HepG2 (cell line): ENCODE measurements around the gene FBXL20. TPM values are rescaled to one million over a fixed set of nuclear protein-coding genes. Genes with fewer than 3 reads are reported as not detected.

ENCODE experiments used
- ATAC-seq: fragments of 200-7000 bp; cut with Tn5 transposase; 3 replicates; pipeline ENCODE4 v1.9.1; 2020; ENCODE audit warnings: mild to moderate bottlenecking, moderate library complexity
- BruUV-seq: library from RNA; stranded (reverse); fragments of 400-500 nt; replicated peaks from 2 replicates; lab custom pipeline; 2021; lab: Mats Ljungman, UMichigan
- CTCF ChIA-PET: fragments of 300-600 bp; formaldehyde crosslinking; extraction: SDS; loops from one replicate; lab custom pipeline; 2021; ENCODE audit warnings: low total read pairs, inconsistent platforms, low intra/inter-chr PET ratio; lab: Yijun Ruan, JAX
- POLR2A ChIA-PET: fragments of 350-600 bp; sonication (Branson Sonifier 250); formaldehyde crosslinking; loops from one replicate; lab custom pipeline; 2020; ENCODE audit warnings: antibody characterized with exemption, inconsistent platforms; lab: Yijun Ruan, JAX
- DNase-seq: peaks from one replicate; pipeline ENCODE4 v3.0.0-alpha.2; 2015; ENCODE audit warnings: low spot score
- FAIRE-seq: peaks from 3 replicates; lab custom pipeline; 2011; peaks lifted over from hg19 to GRCh38; lab: Jason Lieb, UNC
- H2AFZ ChIP-seq: one replicate; pipeline ENCODE4 v1.6.1; 2011; ENCODE audit warnings: low read length, inconsistent platforms
- H3K27ac ChIP-seq: fragments of 300-600 bp; 3 replicates; pipeline ENCODE4 v1.8.0; 2011; ENCODE audit warnings: mixed run types, mild to moderate bottlenecking, mixed read lengths, low read length, inconsistent platforms; ENCODE audit not compliant: insufficient read depth; ENCODE audit errors: extremely low read length
- H3K27me3 ChIP-seq, 2 experiments: fragments of 200-600 bp in 1 of 2; 2 replicates in 1 of 2; 3 replicates in 1 of 2; pipeline versions ENCODE4 v1.6.0 to v1.8.0; 2011; ENCODE audit warnings: low read length in 2 of 2, mild to moderate bottlenecking in 2 of 2, moderate library complexity in 2 of 2, inconsistent platforms in 1 of 2; ENCODE audit not compliant: insufficient read depth in 2 of 2, control insufficient read depth in 1 of 2
- H3K36me3 ChIP-seq, 2 experiments: fragments of 200-600 bp in 1 of 2; replicated peaks in 1 of 2; 2 replicates in 1 of 2; 3 replicates in 1 of 2; pipeline versions ENCODE4 v1.5.1 to v1.8.0; 2011; ENCODE audit warnings: low read length in 2 of 2, inconsistent platforms in 1 of 2; ENCODE audit not compliant: insufficient read depth in 2 of 2, control insufficient read depth in 1 of 2
- H3K4me1 ChIP-seq: 2 replicates; pipeline ENCODE4 v1.5.1; 2012; ENCODE audit warnings: low read length, inconsistent platforms; ENCODE audit not compliant: insufficient read depth
- H3K4me2 ChIP-seq: 2 replicates; pipeline ENCODE4 v1.6.0; 2011; ENCODE audit warnings: low read depth, low read length, inconsistent platforms
- H3K4me3 ChIP-seq, 3 experiments: fragments of 200-600 bp in 1 of 3; sonication (generic), shearing (Covaris generic) in 1 of 3; replicated peaks in 1 of 3; 2 replicates each; pipeline ENCODE4 v1.5.1; 2011 to 2016; ENCODE audit warnings: low read length in 3 of 3, inconsistent platforms in 2 of 3, low read depth in 2 of 3, mild to moderate bottlenecking in 2 of 3, control low read depth in 1 of 3, mixed read lengths in 1 of 3; ENCODE audit not compliant: insufficient read depth in 1 of 3
- H3K79me2 ChIP-seq: one replicate; pipeline ENCODE4 v1.6.1; 2011; ENCODE audit warnings: low read length, inconsistent platforms; ENCODE audit not compliant: insufficient read depth
- H3K9ac ChIP-seq: 2 replicates; pipeline ENCODE4 v1.6.0; 2011; ENCODE audit warnings: mild to moderate bottlenecking, low read depth, low read length, inconsistent platforms; ENCODE audit not compliant: insufficient read depth
- H3K9me3 ChIP-seq: 2 replicates; pipeline ENCODE4 v1.5.1; 2012; ENCODE audit warnings: mild to moderate bottlenecking, low read length
- H4K20me1 ChIP-seq: 2 replicates; pipeline ENCODE4 v1.6.0; 2011; ENCODE audit warnings: inconsistent platforms, mild to moderate bottlenecking, low read length, moderate library complexity; ENCODE audit not compliant: insufficient read depth
- ATRX ChIP-seq: sonication (generic); formaldehyde crosslinking; IDR thresholded peaks from 2 replicates; pipeline ENCODE4 v1.4.0; 2020; ENCODE audit warnings: missing genetic modification reagents, borderline replicate concordance
- DBP ChIP-seq: sonication (generic); formaldehyde crosslinking; IDR thresholded peaks from 2 replicates; pipeline ENCODE4 v1.4.0; 2020; ENCODE audit warnings: missing genetic modification reagents; ENCODE audit errors: not compliant biosample characterization
- ERF ChIP-seq: IDR thresholded peaks from 2 replicates; pipeline ENCODE4 v1.6.1; 2018; ENCODE audit warnings: missing biosample characterization, missing genetic modification reagents
- GATAD2A ChIP-seq: IDR thresholded peaks from 2 replicates; pipeline ENCODE4 v1.6.1; 2016
- GFI1 ChIP-seq: sonication (generic); formaldehyde crosslinking; IDR thresholded peaks from 2 replicates; pipeline ENCODE4 v1.5.0; 2020; ENCODE audit warnings: missing genetic modification reagents, mild to moderate bottlenecking, borderline replicate concordance
- HNRNPL ChIP-seq: fragments of 200-400 bp; formaldehyde crosslinking; IDR thresholded peaks from 2 replicates; pipeline ENCODE4 v1.6.1; 2017; ENCODE audit warnings: mild to moderate bottlenecking, low read depth, low read length
- MIER2 ChIP-seq: IDR thresholded peaks from 2 replicates; pipeline ENCODE4 v1.6.1; 2016; ENCODE audit warnings: missing biosample characterization, missing genetic modification reagents
- NR2C2 ChIP-seq: sonication (generic); formaldehyde crosslinking; IDR thresholded peaks from 2 replicates; pipeline ENCODE4 v1.4.0; 2020; ENCODE audit warnings: missing genetic modification reagents, mild to moderate bottlenecking, moderate library complexity, borderline replicate concordance
- RXRA ChIP-seq: sonication (generic); formaldehyde crosslinking; IDR thresholded peaks from 2 replicates; pipeline ENCODE4 v1.5.1; 2020; ENCODE audit warnings: missing genetic modification reagents
- ZNF552 ChIP-seq: sonication (generic); formaldehyde crosslinking; IDR thresholded peaks from 2 replicates; pipeline ENCODE4 v1.9.0; 2022; ENCODE audit warnings: missing genetic modification reagents, mild to moderate bottlenecking, borderline replicate concordance
- ZNF563 ChIP-seq: sonication (generic); formaldehyde crosslinking; IDR thresholded peaks from 2 replicates; pipeline ENCODE4 v1.8.0; 2022; ENCODE audit warnings: mild to moderate bottlenecking, moderate library complexity, missing genetic modification reagents
- WGBS: methylation state at CpG from one replicate; pipeline ENCODE4 v1.1.6; 2017; ENCODE audit warnings: low lambda C conversion rate; 5-methylcytosine and 5-hydroxymethylcytosine counted together
- in situ Hi-C: cut with HindIII; loops from 2 replicates; pipeline ENCODE4 v1.10.0; 2017; ENCODE audit warnings: low pct_unique_long_range_greater_than_20kb; ENCODE audit not compliant: extremely low pct_ligation_motif_present
- intact Hi-C: fragments of 100-400 bp; cut with micrococcal nuclease; formaldehyde crosslinking; loops from one replicate; pipeline ENCODE4 v1.10.0; 2022; ENCODE audit not compliant: unreplicated experiment
- polyA plus RNA-seq, 8 experiments: library from polyadenylated mRNA; depleted of rRNA in 3 of 8; stranded (reverse) in 7 of 8; unstranded in 1 of 8; fragments of >200 nt; fragmentation: Illumina TruSeq in 4 of 8; extraction: Trizol in 4 of 8; gene quantifications; 2 replicates each; pipeline versions ENCODE4 v1.2.1 to v1.2.3, GENCODE V29; 2011 to 2016; ENCODE audit warnings: low read depth in 4 of 8, missing spikeins in 1 of 8, mixed read lengths in 1 of 8; ENCODE audit not compliant: insufficient read depth in 1 of 8
- total RNA-seq, 5 experiments: library from RNA; depleted of rRNA; stranded (reverse); fragments of >200 nt; fragmentation: Illumina TruSeq; extraction: Trizol; gene quantifications; 2 replicates each; pipeline ENCODE4 v1.2.3, GENCODE V29; 2016; ENCODE audit warnings: low read depth in 1 of 5
- TF ChIP-seq, protein P1 (sequence below): sonication (generic); formaldehyde crosslinking; IDR thresholded peaks from 2 replicates; pipeline ENCODE4 v1.5.1; 2020; ENCODE audit warnings: mild to moderate bottlenecking, missing genetic modification reagents, borderline replicate concordance
- TF ChIP-seq, protein P2 (sequence below): IDR thresholded peaks from 2 replicates; pipeline ENCODE4 v1.6.1; 2016; ENCODE audit warnings: missing biosample characterization, missing genetic modification reagents, low read depth

Gene FBXL20
- total and polyA plus RNA-seq, 2 of the 13 experiments (the other 11 are each of a cell fraction or from before 2014, with no cell fraction given): 10.2 to 10.3 TPM

GRCh38 chr17:39305978-39306377 is 95.4 kb downstream of the FBXL20 start:
- no TSS peak for BruUV-seq
- no peak overlapping the region for H3K9ac ChIP-seq
- no peak overlapping the region for H3K4me2 ChIP-seq
- no peak overlapping the region for H3K27ac ChIP-seq
- H2AFZ ChIP-seq: no peak overlapping the region
- no peak overlapping the region for H3K4me3 ChIP-seq
- POLR2A ChIA-PET: no interaction called here
- H3K4me1 ChIP-seq: peaks cover 12% of the 10 kb centered on the region
- 0 out of 2 replicates have a peak, but pooled peaks cover 4% of the 10 kb centered on the region for H4K20me1 ChIP-seq
- CTCF ChIA-PET: no interaction called here
- no peak for FAIRE-seq
- intact Hi-C loops: no loop called here
- TF ChIP-seq ATRX (CRISPR knock-in tag) (no peak), ERF (no peak)
- in situ Hi-C loops: no loop called here
- no peaks in the 10 kb centered on the region for H3K27me3 ChIP-seq
- H3K36me3 ChIP-seq: peaks cover 3 to 5% of the 10 kb centered on the region in 2 experiments; a peak in 2 of 5 replicates
- DNase-seq: no peak
- H3K9me3 ChIP-seq: no peaks in the 10 kb centered on the region
- no peaks in the 10 kb centered on the region for H3K79me2 ChIP-seq
- no peak for ATAC-seq
- WGBS: 98% methylated on average over 7 of the region's 7 CpGs

DNA sequence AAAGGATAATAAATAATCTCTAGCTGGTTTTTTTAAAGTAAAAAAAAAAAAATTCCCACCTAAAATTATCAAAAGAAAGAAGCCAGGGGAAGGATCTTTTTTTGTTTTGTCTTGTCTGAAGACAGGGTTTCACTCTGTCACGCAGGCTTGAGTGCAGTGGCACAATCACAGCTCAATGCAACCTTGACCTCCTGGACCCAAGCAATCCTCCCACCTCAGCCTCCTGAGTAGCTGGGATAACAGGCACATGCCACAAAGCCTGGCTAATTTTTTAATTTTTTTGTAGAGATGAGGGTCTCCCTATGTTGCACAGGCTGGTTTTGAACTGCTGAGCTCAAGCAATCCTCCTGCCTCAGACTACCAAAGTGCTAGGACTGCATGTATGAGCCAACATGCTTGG is 97.2 kb downstream of the FBXL20 start:
- DNase-seq (no peak), ATAC-seq (peak; percentile 59), FAIRE-seq (peak; percentile 39)
- peaks cover 12% of the 10 kb centered on the region for H3K4me1 ChIP-seq
- 63% methylated on average over 1 of the region's 1 CpG for WGBS
- in situ Hi-C loops (no loop called here), intact Hi-C loops (no loop called here)
- peaks cover 6 to 10% of the 10 kb centered on the region in 2 experiments; a peak in 3 of 5 replicates for H3K36me3 ChIP-seq
- no peak overlapping the region for H3K4me3 ChIP-seq
- no peaks in the 10 kb centered on the region for H3K27me3 ChIP-seq
- ChIA-PET CTCF (no interaction called here), POLR2A (interaction anchor here (0.5 kb wide), 1 partner anchor 44 kb away, joined by 3 read pairs; no protein-coding TSS in a partner anchor)
- BruUV-seq: no TSS peak
- no peaks in the 10 kb centered on the region for H3K79me2 ChIP-seq
- H3K27ac ChIP-seq: no peak overlapping the region
- H4K20me1 ChIP-seq: 0 out of 2 replicates have a peak, but pooled peaks cover 4% of the 10 kb centered on the region
- H3K9ac ChIP-seq: no peak overlapping the region
- H3K4me2 ChIP-seq: no peak overlapping the region
- H3K9me3 ChIP-seq: no peaks in the 10 kb centered on the region
- H2AFZ ChIP-seq: no peak overlapping the region
- peak; percentile 74 for TF ChIP-seq GFI1 (CRISPR knock-in tag)
- no peak for TF ChIP-seq DBP (CRISPR knock-in tag)
- no peak for TF ChIP-seq MIER2 (CRISPR knock-in tag)
- TF ChIP-seq HNRNPL: no peak
- no peak for TF ChIP-seq RXRA
- no peak for TF ChIP-seq NR2C2 (CRISPR knock-in tag)
- no peak for TF ChIP-seq ZNF552 (CRISPR knock-in tag)
- no peak for TF ChIP-seq ZNF563 (CRISPR knock-in tag)
- TF ChIP-seq, protein P1, sequence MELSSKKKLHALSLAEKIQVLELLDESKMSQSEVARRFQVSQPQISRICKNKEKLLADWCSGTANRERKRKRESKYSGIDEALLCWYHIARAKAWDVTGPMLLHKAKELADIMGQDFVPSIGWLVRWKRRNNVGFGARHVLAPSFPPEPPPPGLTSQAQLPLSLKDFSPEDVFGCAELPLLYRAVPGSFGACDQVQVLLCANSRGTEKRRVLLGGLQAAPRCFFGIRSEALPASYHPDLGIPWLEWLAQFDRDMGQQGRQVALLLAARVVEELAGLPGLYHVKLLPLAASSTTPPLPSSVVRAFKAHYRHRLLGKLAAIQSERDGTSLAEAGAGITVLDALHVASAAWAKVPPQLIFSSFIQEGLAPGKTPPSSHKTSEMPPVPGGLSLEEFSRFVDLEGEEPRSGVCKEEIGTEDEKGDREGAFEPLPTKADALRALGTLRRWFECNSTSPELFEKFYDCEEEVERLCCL (CRISPR knock-in tag): no peak
- TF ChIP-seq, protein P2, sequence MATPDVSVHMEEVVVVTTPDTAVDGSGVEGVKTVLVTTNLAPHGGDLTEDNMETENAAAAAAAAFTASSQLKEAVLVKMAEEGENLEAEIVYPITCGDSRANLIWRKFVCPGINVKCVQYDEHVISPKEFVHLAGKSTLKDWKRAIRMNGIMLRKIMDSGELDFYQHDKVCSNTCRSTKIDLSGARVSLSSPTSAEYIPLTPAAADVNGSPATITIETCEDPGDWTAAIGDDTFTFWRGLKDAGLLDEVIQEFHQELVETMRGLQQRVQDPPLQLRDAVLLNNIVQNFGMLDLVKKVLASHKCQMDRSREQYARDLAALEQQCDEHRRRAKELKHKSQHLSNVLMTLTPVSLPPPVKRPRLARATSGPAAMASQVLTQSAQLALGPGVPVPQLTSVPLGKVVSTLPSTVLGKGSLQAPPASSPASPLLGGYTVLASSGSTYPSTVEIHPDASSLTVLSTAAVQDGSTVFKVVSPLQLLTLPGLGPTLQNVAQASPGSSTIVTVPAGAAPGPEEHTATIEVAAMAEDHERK (CRISPR knock-in tag): no peak
- 0 out of 2 replicates have a peak, but pooled peaks have one; percentile 21 for TF ChIP-seq GATAD2A (CRISPR knock-in tag)
